ENCODE measurements around the gene CDC42EP4.
"Not testable (repeated sequence)": the region's sequence is repeated elsewhere in the genome, so short reads cannot be mapped to it uniquely, and the experiment has no call there.

The CDC42EP4 gene

GRCh38 chr17:73283250-73283649 is 28.6 kb downstream of the CDC42EP4 start:
- in situ Hi-C loops (cut with MboI; ENCODE audit: low sequenced_read_pairs) = no loop called here

GRCh38 chr17:73282629-73283028 is 29.2 kb downstream of the CDC42EP4 start:
- in situ Hi-C loops (cut with MboI; ENCODE audit: low sequenced_read_pairs) = no loop called here

- in situ Hi-C loops (cut with MboI; ENCODE audit: low sequenced_read_pairs) = no loop called here
These were observed 29.9 kb downstream of the CDC42EP4 start for GRCh38 chr17:73281928-73282327.

GRCh38 chr17:73280191-73280590 is 31.6 kb downstream of the CDC42EP4 start:
- in situ Hi-C loops (cut with MboI; ENCODE audit: low sequenced_read_pairs) = no loop called here

GRCh38 chr17:73279704-73280103 is 32.1 kb downstream of the CDC42EP4 start:
- in situ Hi-C loops (cut with MboI; ENCODE audit: low sequenced_read_pairs) = no loop called here

GRCh38 chr17:73278465-73279453 is 33.0 kb downstream of the CDC42EP4 start:
- in situ Hi-C loops (cut with MboI; ENCODE audit: low sequenced_read_pairs) = no loop called here

GRCh38 chr17:73278049-73278464 is 33.7 kb downstream of the CDC42EP4 start:
- in situ Hi-C loops (cut with MboI; ENCODE audit: low sequenced_read_pairs) = no loop called here

GRCh38 chr17:73274490-73274889 is 37.3 kb downstream of the CDC42EP4 start:
- in situ Hi-C loops (cut with MboI; ENCODE audit: low sequenced_read_pairs) = no loop called here

- in situ Hi-C loops (cut with MboI; ENCODE audit: low sequenced_read_pairs) = no loop called here
These were observed 38.9 kb downstream of the CDC42EP4 start for GRCh38 chr17:73272906-73273218.

- in situ Hi-C loops (cut with MboI; ENCODE audit: low sequenced_read_pairs) = no loop called here
These were observed 40.7 kb downstream of the CDC42EP4 start for GRCh38 chr17:73271072-73271471.

- in situ Hi-C loops (cut with MboI; ENCODE audit: low sequenced_read_pairs) = no loop called here
These were observed 42.0 kb downstream of the CDC42EP4 start for GRCh38 chr17:73269791-73270190.

GRCh38 chr17:73269329-73269615 is 42.5 kb downstream of the CDC42EP4 start:
- in situ Hi-C loops (cut with MboI; ENCODE audit: low sequenced_read_pairs) = no loop called here

- in situ Hi-C loops (cut with MboI; ENCODE audit: low sequenced_read_pairs) = no loop called here
These were observed 43.0 kb downstream of the CDC42EP4 start for GRCh38 chr17:73268582-73269328.

- in situ Hi-C loops (cut with MboI; ENCODE audit: low sequenced_read_pairs) = no loop called here
These were observed 43.9 kb downstream of the CDC42EP4 start for GRCh38 chr17:73267648-73268537.

- in situ Hi-C loops (cut with MboI; ENCODE audit: low sequenced_read_pairs) = no loop called here
These were observed 45.0 kb downstream of the CDC42EP4 start for GRCh38 chr17:73266796-73267195.

- in situ Hi-C loops (cut with MboI; ENCODE audit: low sequenced_read_pairs) = no loop called here
These were observed 45.9 kb downstream of the CDC42EP4 start for GRCh38 chr17:73265646-73266640.

- in situ Hi-C loops (cut with MboI; ENCODE audit: low sequenced_read_pairs) = not testable (repeated sequence)
These were observed 47.4 kb downstream of the CDC42EP4 start for GRCh38 chr17:73264448-73264847.

- in situ Hi-C loops (cut with MboI; ENCODE audit: low sequenced_read_pairs) = no loop called here
These were observed 48.8 kb downstream of the CDC42EP4 start for GRCh38 chr17:73262676-73263642.
